H7 (cell line): ENCODE measurements around the gene NDUFB2. TPM values are rescaled to one million over a fixed set of nuclear protein-coding genes. Genes with fewer than 3 reads are reported as not detected.
"Not testable (repeated sequence)": the region's sequence is repeated elsewhere in the genome, so short reads cannot be mapped to it uniquely, and the experiment has no call there.

Source experiments
- DNase-seq: peaks from one replicate; pipeline ENCODE4 v3.0.0; 2012
- H3K27me3 ChIP-seq: 2 replicates; pipeline ENCODE4 v1.6.0; 2011; ENCODE audit warnings: mild to moderate bottlenecking, low read length; ENCODE audit not compliant: control insufficient read depth, insufficient read depth
- H3K36me3 ChIP-seq: replicated peaks from 2 replicates; pipeline ENCODE4 v1.5.1; 2011; ENCODE audit warnings: low read length; ENCODE audit not compliant: control insufficient read depth, insufficient read depth
- H3K4me3 ChIP-seq: 2 replicates; pipeline ENCODE4 v1.5.1; 2011; ENCODE audit warnings: low read depth, mild to moderate bottlenecking, control low read depth, low read length, moderate library complexity; ENCODE audit not compliant: insufficient read depth
- total RNA-seq: library from RNA; depleted of rRNA; stranded (reverse); fragments of >200 nt; shearing (Covaris generic); gene quantifications from 2 replicates; pipeline ENCODE4 v1.2.3, GENCODE V29; 2014

Gene NDUFB2
- total RNA-seq, 1 experiment from 2014 or later, result 196 TPM

- Histone ChIP-seq H3K27me3 (no peaks in the 10 kb centered on the region), H3K36me3 (no peaks in the 10 kb centered on the region; the same call in none of the 2 replicates)
These were observed 5.0 kb upstream of the NDUFB2 start for GRCh38 chr7:140691376-140692045.

GRCh38 chr7:140693849-140694248 is 2.7 kb upstream of the NDUFB2 start:
- H3K36me3 ChIP-seq, DNase-seq, H3K27me3 ChIP-seq: not testable (repeated sequence)

More at GRCh38 chr7:140691376-140692045, 5.0 kb upstream of the NDUFB2 start:
- DNase-seq, result peak; percentile 77
- H3K4me3 ChIP-seq, result no peak overlapping the region

GRCh38 chr7:140694592-140694991 is 1.9 kb upstream of the NDUFB2 start:
- Histone ChIP-seq H3K27me3 (no peaks in the 10 kb centered on the region), H3K4me3 (no peak overlapping the region), H3K36me3 (no peaks in the 10 kb centered on the region; the same call in none of the 2 replicates)
- DNase-seq, result no peak

More at GRCh38 chr7:140693849-140694248, 2.7 kb upstream of the NDUFB2 start:
- H3K4me3 ChIP-seq, result not testable (repeated sequence)

GRCh38 chr7:140695381-140695780 is 1.1 kb upstream of the NDUFB2 start:
- no peaks in the 10 kb centered on the region; the same call in 1 of the 2 replicates for H3K36me3 ChIP-seq
- H3K27me3 ChIP-seq, result no peaks in the 10 kb centered on the region
- H3K4me3 ChIP-seq, result no peak overlapping the region
- no peak for DNase-seq

- DNase-seq, result peak; percentile 52
- Histone ChIP-seq H3K27me3 (no peaks in the 10 kb centered on the region), H3K36me3 (no peaks in the 10 kb centered on the region; the same call in 1 of the 2 replicates), H3K4me3 (peak overlapping the region; percentile 94)
These were observed 356 bp upstream of the NDUFB2 start for GRCh38 chr7:140696024-140696679.

- H3K36me3 ChIP-seq, result no peaks in the 10 kb centered on the region; the same call in 1 of the 2 replicates
- no peaks in the 10 kb centered on the region for H3K27me3 ChIP-seq
- DNase-seq, result no peak
- H3K4me3 ChIP-seq, result peak overlapping the region; percentile 94
These were observed 1.1 kb downstream of the NDUFB2 start for GRCh38 chr7:140697447-140698143.

- H3K4me3 ChIP-seq, result no peak overlapping the region
These were observed 2.0 kb downstream of the NDUFB2 start for GRCh38 chr7:140698477-140698876.

GRCh38 chr7:140702774-140703173 is 6.3 kb downstream of the NDUFB2 start:
- Histone ChIP-seq H3K4me3 (no peak overlapping the region), H3K36me3 (peaks cover 4% of the 10 kb centered on the region), H3K27me3 (no peaks in the 10 kb centered on the region)
- no peak for DNase-seq

More at GRCh38 chr7:140698477-140698876, 2.0 kb downstream of the NDUFB2 start:
- no peak for DNase-seq
- Histone ChIP-seq H3K27me3 (no peaks in the 10 kb centered on the region), H3K36me3 (no peaks in the 10 kb centered on the region)

- Histone ChIP-seq H3K4me3 (no peak overlapping the region), H3K36me3 (peaks cover 4% of the 10 kb centered on the region), H3K27me3 (no peaks in the 10 kb centered on the region)
- DNase-seq, result no peak
These were observed 7.7 kb downstream of the NDUFB2 start for GRCh38 chr7:140704205-140704604.

GRCh38 chr7:140707132-140707531 is 10.6 kb downstream of the NDUFB2 start:
- H3K27me3 ChIP-seq, result no peaks in the 10 kb centered on the region
- H3K4me3 ChIP-seq, result no peak overlapping the region
- H3K36me3 ChIP-seq, result peaks cover 4% of the 10 kb centered on the region
- no peak for DNase-seq

- DNase-seq, H3K36me3 ChIP-seq, H3K27me3 ChIP-seq, H3K4me3 ChIP-seq: not testable (repeated sequence)
These were observed 12.3 kb downstream of the NDUFB2 start for GRCh38 chr7:140708764-140709163.

GRCh38 chr7:140712392-140712791 is 15.9 kb downstream of the NDUFB2 start:
- H3K27me3 ChIP-seq, H3K4me3 ChIP-seq, DNase-seq, H3K36me3 ChIP-seq: not testable (repeated sequence)

GRCh38 chr7:140714331-140715040 is 18.0 kb downstream of the NDUFB2 start:
- Histone ChIP-seq H3K4me3 (no peak overlapping the region), H3K27me3 (no peaks in the 10 kb centered on the region), H3K36me3 (no peaks in the 10 kb centered on the region)
- no peak for DNase-seq

GRCh38 chr7:140719721-140720120 is 23.2 kb downstream of the NDUFB2 start:
- DNase-seq, result no peak
- Histone ChIP-seq H3K36me3 (no peaks in the 10 kb centered on the region), H3K4me3 (no peak overlapping the region), H3K27me3 (no peaks in the 10 kb centered on the region)
